Measurements from ENCODE around the gene TFAP2D.
A peak's percentile ranks its signal among the peaks of the same experiment; 100 is the strongest.

TFAP2D gene

DNA sequence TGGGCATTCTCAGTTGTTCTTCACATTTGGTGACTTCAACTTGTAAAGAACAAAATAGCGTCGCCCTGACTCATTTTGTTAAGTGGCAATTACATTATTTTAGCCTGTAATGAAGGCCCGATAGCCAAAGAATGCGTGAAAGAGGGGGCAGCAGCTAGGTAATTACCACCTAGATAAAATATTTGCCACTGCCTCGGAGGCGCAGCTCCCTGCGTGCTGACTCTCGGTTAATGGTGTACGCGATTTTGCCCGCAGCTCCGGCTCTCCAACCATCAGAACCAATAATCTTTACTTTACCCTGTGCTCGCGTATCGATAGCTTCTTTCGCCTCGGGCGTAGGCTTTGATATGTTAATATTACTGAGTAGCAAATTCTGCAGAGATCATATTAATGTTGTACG lies 8.7 kb downstream of the TFAP2D start:
- no peak for DNase-seq

DNA sequence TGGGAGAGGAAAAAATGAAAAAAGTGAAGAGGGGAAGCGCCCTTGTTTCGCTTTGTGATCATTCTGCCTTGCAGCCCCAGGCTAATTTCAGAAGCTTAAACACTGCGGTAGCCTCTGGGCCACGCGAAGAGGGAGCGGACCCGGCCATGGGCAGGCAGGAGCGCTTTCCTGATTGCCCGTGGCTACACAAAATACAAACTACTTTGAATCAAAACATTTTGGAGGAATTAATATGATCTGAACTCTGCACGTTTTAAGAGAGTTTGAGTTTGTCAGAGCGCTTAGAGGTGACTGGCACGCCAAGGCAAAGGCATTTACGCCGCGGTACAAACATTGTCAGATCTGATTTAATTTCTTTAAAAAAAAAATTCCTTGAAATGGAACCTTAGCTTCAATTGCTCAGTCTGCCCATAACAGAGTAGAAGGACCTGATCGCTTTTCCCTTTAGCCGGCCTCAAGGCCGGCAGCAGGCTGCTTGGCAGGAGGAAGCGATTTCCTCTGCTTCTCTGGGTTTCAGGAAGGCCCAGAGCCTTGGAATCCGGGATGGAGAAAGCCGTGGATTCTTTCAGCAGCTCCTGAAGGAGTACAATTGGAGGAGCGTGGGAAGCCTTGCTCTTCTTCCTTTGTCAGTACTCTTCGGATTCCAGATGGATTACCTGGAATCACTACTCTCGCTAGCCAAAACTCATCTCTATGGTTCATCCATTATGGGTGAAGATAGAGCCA lies 9.7 kb downstream of the TFAP2D start:
- DNase-seq = no peak

DNA sequence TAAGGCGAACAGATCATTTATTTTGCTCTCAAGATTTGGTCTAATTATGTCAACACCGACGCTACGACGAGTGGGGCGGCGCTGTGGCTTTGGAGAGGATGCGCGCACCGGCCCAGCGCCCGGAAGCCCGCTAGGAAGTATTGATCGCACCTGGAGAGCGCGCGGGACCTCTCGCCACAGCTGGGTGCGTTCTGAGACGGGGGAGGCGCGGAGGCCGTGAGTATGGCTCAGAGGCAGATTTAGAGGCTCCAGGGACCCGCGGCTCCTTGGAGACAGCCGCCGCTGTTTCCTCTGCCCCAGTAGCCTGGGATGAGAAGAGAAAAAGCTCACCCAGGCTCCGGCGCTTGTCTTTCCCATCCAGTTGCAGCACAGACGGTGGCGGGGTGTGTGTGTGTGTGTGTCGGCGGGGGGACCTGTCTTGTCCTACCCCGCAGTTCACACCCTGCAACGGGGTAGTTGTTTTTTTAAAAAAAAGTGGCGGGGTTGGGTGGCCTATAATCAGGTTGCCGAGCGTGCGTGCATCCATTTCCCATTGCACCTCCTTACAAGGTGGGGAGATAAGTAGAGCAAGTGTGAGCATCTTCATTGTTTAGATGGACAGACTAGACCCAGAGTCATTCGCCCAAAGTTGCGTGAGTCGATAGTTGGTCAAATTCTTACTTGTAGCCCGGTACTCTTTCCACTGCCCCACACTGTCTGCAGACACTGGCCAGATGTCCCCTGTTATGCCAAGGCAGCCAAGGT lies 11.2 kb downstream of the TFAP2D start:
- no peak for DNase-seq

DNA sequence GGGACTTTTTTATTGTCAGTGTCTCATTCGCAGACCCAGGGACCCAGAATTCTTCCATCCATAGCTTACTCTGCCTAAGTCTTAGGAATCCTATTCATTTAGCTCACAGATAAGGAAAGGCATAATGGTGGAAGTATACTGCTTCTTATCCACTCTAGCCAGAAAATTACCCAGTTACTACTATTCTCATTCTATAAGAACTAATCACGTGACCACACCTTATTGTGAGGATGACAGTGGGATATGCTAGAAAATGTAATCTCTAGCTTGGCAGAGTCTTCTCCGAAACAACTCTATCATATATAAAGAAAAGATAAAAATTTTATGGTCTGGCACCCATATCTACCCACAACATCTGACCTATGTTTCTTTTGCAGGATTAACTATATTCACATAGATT lies 21.2 kb downstream of the TFAP2D start:
- no peak for DNase-seq

DNA sequence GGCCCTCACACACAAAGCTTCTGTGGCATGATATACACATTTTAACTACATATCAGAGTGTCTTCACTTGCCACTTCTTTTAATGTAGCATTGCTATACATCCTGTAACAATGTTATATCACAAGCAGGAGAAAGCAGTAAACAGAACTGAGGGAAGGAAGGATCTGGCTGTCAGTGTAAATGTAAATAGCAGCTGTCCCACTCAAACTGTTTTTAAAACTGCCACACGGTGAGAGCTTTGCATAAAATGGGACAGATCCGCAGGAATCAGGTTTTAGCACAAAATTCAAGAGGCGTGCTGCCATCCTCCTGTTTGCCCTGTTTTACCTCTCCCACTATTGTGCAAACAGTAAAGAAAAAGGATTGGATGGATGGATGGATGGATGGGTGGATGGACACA lies 28.8 kb downstream of the TFAP2D start:
- DNase-seq = no peak

DNA sequence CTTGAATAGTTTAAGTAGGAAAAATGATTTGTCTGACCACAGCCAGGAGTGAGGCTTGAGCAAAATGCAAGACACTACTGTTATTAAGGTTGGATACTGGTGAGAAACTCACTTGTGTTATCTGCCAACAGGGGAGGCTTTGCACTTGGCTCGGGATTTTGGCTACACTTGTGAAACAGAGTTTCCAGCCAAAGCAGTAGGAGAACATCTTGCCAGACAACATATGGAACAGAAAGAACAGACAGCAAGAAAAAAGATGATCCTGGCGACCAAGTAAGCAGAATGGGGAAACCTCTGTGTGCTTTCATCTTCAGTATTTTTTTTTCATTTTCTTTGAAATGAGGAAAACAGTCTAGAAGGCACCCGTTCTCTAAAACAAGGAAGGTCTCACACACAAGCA lies 31.6 kb downstream of the TFAP2D start:
- DNase-seq = no peak

DNA sequence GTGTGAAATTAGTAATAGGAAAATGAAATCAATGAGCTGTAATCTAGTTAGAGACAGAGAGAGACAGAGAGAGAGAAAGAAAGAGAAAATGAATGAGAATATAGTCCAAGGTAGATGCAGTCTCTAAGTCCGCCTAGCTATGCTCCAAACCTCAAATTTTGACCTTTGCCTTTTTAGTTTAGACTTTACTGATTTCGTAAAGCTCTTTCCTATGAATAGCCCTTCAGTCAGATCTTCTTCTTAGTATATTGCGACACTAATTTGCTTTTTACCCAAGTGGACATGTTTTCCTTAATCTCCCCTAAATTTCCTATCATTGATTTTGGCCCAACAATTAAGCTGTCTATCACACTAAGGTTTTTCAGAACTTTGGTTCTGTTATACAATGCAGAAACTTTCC lies 49.5 kb downstream of the TFAP2D start:
- no peak for DNase-seq

DNA sequence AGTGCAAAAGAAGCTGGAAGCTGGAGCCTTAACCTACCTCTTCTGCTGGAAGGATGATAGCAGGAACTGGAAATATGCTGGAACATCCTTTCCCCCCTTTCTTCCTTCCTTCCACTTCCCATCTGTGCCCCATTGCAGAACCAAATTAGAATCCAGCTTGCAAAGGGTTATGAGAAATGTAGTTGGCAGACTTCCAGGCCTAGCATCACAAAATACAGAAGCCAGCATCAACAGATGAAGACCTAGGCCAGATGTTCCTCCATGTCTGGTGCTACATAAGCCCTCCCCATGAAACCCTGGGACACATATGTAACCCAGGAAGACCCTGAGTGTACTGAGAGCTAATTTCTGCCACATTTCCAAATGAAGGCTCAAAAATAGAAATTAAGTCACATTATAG lies 65.4 kb downstream of the TFAP2D start:
- DNase-seq = no peak

DNA sequence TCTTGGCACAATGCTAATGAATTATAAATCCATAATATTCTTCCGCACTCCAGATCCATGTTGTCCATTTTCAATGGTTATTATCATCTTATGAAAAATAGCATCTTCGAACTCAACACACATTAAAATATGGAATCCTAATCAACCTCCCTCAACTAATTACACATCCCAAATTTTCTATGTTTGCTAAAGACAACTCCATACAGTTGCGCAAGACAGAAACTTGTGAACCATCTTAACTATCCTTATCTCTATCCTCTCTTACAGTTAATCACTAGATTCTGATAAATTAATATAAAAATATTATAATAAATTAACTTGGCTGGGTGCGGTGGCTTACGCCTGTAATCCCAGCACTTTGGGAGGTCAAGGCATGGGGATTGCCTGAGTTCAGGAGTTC lies 67.1 kb downstream of the TFAP2D start:
- DNase-seq = no peak

DNA sequence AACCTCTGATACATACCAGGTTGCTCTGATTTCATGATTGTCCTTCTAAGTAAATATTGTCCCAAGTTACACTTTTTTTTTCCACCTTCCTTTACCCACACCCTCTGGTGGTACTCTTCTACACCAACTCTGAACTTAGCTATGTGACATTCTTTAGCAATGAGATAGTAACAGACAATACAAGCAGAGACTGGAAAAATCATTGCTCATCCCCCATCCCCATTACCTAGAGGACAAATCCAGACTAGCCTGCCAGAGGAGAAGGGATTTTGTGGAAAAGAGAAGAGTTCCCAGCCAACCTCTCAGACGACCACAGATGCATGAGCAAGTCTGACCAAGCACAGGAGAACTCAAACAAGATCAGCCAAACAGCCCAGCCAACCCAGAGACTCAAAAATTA lies 72.6 kb downstream of the TFAP2D start:
- no peak for DNase-seq

DNA sequence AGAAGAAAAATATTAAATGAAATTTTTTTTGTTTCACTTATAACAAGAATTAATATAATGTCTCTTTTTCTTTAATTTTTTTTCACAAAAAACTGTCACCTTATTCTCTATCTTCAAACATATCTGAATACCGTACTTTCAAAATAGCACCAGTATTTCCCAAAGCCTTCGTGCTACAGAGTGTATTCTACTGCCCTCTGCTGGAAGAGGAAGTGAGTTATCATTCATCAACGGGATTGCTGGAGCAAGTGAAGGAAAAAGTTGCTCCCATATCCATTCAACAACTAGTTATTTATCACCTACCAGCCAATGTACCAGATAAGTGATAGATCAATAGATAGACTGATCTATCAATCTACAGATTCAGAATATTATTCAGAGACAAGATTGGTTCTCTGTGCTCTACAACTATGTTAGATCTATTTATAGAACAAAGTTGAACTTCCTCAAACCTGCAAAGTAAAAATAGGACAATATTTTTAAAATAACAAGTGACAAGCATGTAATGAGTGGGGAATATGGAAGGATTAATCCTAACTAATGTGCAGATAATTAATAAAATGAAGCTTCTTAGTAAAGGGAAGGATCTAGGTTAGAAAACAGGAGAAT lies 78.7 kb downstream of the TFAP2D start:
- no peak for DNase-seq

DNA sequence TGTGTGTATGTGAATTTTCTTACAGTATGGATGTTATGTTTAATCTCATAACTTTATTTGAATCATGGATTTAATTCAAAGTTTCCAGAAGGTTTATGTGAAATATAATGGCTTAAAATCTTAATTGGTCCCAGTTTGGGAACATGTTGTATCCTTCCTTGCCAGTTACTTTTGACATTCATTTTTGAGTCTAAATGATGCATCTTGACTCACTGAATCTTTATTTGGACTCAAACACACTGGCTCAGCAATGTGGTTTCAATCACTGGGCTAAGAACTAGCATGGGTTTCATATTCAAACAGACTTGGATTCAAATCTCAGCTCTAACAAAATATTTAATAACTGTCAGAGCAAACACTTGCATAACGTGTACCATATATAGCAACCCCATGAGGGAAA lies 79.4 kb downstream of the TFAP2D start:
- no peak for DNase-seq

DNA sequence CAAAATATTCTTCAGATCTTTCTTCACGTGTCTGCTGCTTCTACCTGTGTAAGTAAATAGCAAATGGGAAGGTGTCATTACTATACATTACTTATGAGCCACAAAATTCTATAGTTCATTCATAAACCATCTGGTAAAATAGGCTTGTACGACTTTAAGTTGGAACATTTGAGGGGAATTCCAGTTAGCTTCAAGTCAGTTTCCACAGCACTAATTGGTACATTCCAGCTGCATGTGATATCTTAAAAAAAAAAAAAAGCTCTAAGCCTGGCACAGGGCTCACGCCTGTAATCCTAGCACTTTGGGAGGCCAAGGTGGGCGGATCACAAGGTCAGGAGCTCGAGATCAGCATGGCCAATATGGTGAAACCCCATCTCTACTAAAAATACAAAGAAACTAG lies 82.2 kb downstream of the TFAP2D start:
- no peak for DNase-seq

DNA sequence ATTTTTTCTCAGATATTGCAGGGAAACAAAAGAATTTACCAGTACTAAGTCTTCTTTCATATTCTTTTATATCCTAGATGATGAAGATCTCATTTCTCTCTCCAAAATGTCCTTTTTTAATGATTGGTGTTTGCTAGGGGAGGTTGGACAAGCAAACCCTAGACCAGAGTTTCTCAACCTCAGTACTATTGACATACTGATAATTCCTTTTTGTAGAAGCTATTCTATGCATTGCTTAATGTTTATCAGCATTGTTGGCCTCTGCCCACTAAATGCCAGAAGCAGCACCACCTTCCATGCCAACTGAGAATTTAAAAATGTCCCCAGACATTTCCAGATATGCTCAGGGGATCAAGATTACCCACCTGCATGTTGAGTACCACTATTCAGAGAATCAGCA lies 91.0 kb downstream of the TFAP2D start:
- DNase-seq = no peak

DNA sequence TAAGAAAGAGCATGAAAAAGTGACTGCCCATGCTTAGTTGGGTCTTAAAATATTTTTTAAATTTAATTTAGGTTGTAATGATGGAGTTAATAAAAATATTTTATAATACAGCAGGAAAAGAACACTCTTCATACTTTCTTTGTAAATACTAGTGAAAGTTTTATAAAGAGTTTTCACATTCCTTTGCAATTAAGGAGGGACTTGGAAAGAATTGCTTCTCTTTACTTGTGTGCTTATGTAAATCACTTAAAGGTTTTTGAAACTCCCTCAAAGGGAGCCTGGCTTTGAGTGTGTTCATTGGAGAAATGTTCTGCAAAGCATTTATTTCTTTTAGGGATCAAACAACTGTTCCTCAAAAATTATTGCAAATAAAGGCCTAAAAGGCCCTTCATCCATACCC lies 93.7 kb downstream of the TFAP2D start:
- no peak for DNase-seq

DNA sequence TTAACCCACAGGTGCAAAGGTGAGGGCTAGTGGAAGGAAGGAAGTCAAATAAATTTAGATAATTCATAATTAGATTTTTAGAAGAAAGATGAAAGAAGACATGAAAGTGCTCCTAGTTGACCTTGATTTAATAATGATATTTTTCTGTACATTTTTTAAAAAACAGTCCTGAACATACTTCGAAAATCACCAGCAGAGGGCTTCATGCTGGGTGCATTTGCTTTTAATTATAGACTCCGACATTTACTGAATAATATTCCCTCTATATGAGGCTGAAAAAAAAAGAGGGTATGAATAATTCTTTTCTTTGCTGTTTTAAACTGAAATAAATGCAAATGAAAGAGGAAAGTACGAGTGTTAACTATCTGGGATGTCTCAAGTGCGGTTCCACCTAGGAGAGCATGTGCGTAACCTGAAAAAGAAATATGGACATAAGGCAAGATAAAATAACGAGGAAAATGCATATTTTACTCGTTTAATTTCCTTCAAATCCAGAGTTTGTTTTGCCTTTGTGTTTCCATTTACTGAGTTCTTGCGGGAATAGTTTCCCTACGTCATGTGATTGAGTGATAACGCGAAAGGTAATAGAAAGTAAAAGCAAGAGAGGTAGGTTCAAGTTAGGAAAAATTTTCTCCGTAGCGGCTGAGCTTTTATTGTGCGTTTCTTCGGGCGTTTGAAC lies 102.2 kb downstream of the TFAP2D start:
- no peak for DNase-seq

DNA sequence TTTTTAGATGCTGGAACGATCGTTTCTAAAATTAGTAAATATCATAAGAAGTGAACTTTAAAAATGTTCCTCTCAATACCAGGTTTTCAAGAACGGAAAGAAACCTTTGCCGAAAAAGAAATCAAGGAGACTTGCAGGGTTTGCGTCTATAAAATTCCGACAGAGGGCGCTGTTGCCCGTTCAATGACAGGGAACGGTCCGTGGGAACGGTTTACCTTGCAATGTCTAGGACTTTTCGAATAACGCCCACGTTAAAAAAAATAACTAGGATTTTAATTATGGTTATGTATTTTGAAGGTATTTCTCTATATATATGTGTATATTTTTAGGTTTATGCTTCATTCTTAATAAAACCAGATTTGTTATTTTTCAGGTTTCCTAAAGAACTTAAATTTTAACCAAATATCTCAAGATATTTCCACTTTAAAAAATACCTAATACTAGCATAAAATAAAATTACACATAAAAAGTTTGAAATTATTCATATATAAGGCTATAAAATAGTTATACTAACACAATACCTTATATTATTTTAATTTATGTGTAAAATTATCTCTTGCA lies 102.9 kb downstream of the TFAP2D start:
- peak; percentile 19 for DNase-seq

DNA sequence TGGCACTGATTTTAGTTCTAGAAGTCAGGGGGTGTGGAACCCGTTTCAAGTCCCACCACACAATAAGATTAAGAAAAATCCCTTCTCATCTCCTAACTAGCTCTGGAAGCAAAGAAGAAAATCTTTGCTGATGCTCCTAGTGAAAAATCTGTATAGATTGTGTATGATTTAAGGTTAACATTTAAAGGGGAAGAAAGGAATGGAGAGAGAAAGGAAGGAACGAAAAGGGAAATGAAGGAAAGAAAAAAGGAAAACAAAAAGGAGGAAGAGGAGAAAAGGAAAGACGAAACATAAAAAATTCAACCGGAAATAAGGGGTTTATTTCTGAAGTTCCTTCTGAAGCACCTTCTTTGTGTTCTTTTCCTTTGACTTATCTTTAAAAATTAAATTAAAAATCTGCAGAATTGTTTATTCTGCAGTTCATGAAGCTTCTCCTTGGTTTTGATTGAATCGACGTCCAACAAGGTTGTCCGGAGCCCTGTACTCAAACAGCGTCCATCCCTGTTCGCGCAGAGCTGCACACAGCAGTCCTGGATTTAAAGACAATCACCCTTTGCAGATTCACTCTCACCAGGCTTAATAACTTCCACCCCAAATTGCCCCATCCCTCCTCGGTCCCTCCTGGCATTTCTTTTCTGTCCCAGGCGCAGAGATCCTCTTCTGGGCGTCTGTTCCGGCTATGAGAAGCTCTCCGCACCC lies 103.8 kb downstream of the TFAP2D start:
- no peak for DNase-seq

DNA sequence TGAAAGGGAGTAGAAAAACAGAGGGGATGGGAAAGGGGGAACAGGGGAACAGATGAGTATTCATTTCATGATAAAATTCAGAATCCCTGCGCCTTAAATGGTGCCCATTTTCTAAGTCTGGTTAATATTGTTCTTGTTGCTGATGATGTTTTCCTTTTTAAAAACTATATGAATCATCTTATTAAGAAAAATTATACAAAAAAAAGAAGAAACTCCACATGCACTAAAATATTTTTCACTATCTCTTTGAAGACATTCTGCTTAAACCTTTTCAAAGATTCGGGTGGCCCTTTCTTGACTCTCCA lies 104.3 kb downstream of the TFAP2D start:
- no peak for DNase-seq

DNA sequence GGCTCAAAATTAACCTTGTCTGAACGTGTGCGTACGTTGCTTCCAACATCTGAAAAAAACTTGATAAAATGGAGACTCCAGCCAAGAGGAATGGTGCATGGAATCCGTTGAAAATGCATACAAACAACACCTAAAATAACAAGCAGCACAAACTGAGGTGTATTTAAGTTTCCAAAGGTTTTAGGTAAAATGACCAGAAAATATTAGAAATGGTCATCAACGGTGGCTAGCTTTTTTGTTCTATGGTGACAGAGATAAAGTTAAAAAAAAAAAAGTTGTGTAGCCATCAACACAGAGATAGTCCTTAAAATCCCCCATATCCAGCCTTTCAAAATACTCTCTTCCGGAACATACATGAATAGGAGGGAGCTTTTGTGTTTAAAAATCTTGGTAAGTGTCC lies 104.7 kb downstream of the TFAP2D start:
- no peak for DNase-seq

DNA sequence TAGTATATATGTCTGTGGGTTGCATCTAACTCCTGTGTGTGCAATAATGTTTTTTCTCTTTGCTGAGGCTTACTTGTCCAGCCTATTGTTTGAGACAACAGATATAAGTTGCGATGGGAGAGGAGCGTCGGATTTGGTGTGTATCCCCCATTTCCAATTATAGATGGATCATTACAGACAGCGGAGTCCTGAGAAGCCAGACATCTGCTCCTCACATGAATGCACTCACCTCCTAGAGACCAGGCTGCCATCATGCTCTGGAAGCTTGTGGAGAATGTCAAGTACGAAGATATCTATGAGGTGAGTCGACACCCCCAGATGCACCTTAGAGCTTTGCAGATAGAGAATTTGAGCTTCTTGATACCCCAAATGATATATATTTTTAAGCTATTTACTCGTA lies 105.3 kb downstream of the TFAP2D start, which contains the start of gene TFAP2B:
Gene TFAP2B, plus strand, starts transcription at position 199 of the 400 bp plus-strand sequence. Its CDS starts 21 bp downstream, at position 220.
- no peak for DNase-seq

DNA sequence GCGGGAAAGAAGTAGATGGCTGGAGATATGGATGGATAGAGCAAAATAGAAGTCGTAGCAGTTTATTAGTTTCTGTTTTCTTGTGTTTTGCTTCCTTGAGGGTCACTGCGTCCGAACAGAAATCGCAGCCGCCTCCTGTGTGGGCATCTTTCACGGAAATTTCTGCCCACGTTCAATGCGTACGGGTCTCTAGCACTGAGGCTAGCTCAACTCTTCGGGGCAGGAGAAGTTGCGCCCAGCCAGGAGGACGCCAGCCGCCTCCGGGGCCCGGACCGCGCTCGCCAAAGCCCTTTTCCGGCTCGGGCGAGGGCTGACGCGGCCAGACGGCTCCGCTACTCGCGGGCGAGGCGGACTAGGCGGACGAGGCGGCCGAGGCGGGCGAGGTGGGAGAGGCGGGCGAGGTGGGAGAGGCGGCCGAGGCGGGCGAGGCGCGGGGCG lies 106.2 kb downstream of the TFAP2D start:
- DNase-seq = no peak
